GM18909 (cell line): ENCODE data around the gene HCK.

Experiments used
- ATAC-seq: cut with Tn5 transposase; IDR thresholded peaks from one replicate; pipeline ENCODE4 v1.9.1; 2021; ENCODE audit warnings: mild to moderate bottlenecking; ENCODE audit not compliant: unreplicated experiment, poor library complexity

Gene HCK

GRCh38 chr20:32123088-32123487 is 71.0 kb downstream of the HCK start:
- no peak for ATAC-seq

GRCh38 chr20:32124916-32125454 is 72.9 kb downstream of the HCK start:
- ATAC-seq: no peak

GRCh38 chr20:32125506-32125905 is 73.5 kb downstream of the HCK start:
- no peak for ATAC-seq

- ATAC-seq: no peak
Measured at GRCh38 chr20:32126919-32127318, 74.9 kb downstream of the HCK start.

- ATAC-seq: no peak
Measured at GRCh38 chr20:32127347-32127746, 75.3 kb downstream of the HCK start.

GRCh38 chr20:32128167-32128566 is 76.1 kb downstream of the HCK start:
- no peak for ATAC-seq

GRCh38 chr20:32129863-32130262 is 77.8 kb downstream of the HCK start:
- no peak for ATAC-seq

- ATAC-seq: no peak
Measured at GRCh38 chr20:32130352-32130751, 78.3 kb downstream of the HCK start.

- ATAC-seq: no peak
Measured at GRCh38 chr20:32130965-32131364, 78.9 kb downstream of the HCK start.

GRCh38 chr20:32132911-32133549 is 81.0 kb downstream of the HCK start:
- peak; percentile 81 for ATAC-seq

- no peak for ATAC-seq
Measured at GRCh38 chr20:32134026-32134425, 82.0 kb downstream of the HCK start.

GRCh38 chr20:32135983-32136515 is 84.0 kb downstream of the HCK start:
- ATAC-seq: no peak

- no peak for ATAC-seq
Measured at GRCh38 chr20:32138921-32139320, 86.9 kb downstream of the HCK start.

- ATAC-seq: no peak
Measured at GRCh38 chr20:32139947-32140346, 87.9 kb downstream of the HCK start.

- no peak for ATAC-seq
Measured at GRCh38 chr20:32140603-32141002, 88.6 kb downstream of the HCK start.

GRCh38 chr20:32141465-32141980 is 89.5 kb downstream of the HCK start:
- no peak for ATAC-seq

GRCh38 chr20:32142088-32142487 is 90.0 kb downstream of the HCK start:
- ATAC-seq: no peak

- ATAC-seq: no peak
Measured at GRCh38 chr20:32142991-32143390, 90.9 kb downstream of the HCK start.

GRCh38 chr20:32144898-32145662 is 93.0 kb downstream of the HCK start:
- ATAC-seq: no peak

- ATAC-seq: no peak
Measured at GRCh38 chr20:32149566-32150170, 97.6 kb downstream of the HCK start.
